Activated CD4-positive, alpha-beta T cell treated with anti-CD3 and anti-CD28 coated beads, Interleukin-2, amount 50 U/mL, for 1 hour (primary cell): ENCODE measurements around the gene PPP6R1.

Source experiments
- DNase-seq: peaks from one replicate; pipeline ENCODE4 v3.0.0-alpha.2; 2020

PPP6R1 gene

DNA sequence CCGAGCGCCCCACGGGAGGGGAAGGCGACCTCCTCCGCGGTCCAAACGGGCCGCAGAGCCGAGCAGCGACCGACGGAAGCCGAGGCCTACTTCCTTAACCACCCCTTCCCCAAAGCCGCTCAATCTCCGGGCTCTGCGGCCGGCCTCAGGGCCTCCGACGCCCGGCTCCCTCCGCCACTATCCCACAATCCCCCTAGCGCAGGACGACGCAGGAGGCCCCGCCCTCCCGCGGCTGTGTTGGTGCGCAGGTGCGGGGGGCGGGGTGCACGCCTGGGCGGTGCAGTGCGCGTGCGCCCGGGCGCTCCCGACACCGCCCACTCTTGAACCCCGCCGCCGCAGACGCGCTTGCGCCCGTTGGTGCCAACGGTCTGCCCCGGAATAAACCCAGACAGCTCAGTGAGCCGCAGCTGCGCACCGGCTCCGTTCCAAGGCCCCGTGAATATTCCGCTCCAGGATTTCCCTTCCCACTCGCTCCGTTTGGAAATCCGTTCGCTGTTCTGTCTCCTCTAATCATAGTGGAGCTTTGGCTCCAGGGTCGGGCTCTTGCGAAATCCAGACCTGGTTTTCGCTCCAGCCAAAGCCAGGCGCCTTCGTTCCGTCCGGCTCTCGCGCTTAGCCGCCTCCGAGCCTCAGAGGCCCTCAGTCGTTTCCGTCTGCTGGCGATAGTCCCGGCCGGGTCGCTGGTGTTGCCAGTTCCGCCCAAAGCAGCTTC lies at the start of gene PPP6R1:
TSS of gene PPP6R1 (minus strand) at position 190 of the 712 bp plus-strand sequence. CDS start 11,914 bp downstream, outside the sequence.
- DNase-seq: peak; percentile 91

DNA sequence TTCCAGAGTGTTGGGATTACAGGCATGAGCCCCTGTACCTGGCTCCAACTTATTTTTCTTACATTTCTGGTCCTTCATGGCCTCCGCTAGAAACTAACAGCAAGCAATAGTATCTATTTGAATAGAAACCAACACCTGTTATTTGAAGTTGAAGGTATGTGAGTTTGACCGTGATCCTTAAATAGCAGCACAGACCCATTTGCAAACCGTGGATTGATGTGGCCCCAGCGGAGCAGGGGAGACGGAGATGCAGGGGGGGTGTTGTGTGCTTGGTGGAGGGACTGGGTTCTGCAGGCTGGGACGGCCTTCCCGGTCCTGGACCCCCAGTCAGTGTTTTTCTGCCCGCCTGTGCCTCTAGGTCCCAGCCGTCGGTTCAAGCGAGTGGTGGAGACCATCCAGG lies 49.5 kb upstream of the PPP6R1 start:
- DNase-seq: no peak

DNA sequence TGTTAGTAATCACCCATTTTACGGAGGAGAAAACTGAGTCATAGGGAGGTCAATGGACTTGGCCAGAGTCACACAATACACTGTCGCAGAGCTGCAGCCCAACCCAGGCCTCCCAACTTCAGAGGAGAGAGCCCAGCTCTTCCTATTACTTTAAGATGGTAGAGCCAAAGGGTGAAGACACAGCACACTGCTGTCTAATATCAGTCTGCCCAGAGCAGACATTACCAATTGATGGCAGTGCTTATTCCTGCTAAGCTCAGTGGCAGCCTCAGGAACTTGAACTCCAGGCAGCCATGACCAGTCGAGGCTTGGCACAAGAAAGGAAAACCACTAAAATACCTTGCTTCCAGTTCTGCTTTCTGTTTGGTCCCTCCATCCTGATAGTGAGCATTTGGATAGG lies 47.9 kb upstream of the PPP6R1 start:
- DNase-seq: no peak

GRCh38 chr19:55305983-55306562 lies 47.3 kb upstream of the PPP6R1 start:
- no peak for DNase-seq

DNA sequence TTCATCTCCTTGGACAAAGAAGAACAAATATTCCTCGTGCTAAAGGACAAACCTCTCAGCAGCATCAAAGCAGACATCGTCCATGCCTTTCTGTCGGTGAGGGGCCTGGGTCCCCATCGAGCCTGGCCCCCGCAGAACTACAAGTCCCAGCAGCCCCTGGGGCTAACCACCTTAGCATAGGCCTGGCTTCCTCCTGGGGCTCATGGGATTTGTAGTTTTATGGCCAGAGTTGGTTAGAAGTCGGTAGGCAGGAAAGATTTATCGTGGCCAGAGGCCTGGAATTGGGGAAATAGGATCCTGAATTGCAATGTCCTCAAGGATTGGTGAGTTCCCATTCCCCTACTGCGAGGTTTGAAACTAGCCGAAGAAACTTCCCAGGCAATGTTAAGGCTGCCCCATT lies 46.7 kb upstream of the PPP6R1 start:
- DNase-seq: peak; percentile 57

DNA sequence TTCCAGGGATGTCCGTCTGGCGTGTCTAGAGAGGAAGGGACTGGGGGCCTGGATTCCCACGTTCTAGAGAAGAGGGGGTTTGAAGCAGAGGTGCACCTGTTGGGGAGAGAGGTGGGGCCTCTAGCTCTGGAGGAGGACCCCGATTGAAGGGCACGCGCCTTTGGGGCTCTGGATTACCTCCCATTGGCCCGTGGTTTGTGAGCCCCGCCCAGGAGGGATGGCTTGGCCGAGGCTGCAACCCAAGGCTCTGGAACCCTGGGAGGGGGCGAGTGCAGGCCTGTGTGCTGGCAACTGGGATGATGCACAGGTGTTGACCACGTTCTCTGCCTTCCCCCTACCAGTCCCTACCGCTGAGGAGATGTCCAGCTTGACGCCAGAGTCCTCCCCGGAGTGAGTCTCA lies 46.2 kb upstream of the PPP6R1 start:
- DNase-seq: no peak

DNA sequence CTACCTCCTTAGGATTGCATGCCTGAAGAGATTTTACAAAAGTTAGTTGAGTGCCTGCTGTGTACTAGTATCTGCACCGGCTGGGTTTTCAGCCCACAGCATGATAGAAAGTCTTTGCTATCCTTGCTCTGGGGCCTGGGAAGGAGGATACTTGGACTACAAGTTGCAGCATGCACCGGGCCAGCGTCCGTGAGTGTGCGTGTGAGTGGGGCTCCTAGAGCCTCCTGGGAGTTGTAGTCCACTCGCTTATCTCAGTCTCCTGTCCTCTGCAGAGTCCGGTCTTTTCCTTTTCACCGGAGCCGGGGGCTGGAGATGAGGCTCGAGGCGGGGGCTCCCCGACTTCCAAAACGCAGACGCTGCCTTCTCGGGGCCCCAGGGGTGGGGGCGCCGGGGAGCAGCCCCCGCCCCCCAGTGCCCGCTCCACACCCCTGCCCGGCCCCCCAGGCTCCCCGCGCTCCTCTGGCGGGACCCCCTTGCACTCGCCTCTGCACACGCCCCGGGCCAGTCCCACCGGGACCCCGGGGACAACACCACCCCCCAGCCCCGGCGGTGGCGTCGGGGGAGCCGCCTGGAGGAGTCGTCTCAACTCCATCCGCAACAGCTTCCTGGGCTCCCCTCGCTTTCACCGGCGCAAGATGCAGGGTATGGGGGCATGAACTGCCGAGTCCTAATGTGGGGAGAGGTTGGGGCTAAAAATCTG lies 45.6 kb upstream of the PPP6R1 start:
- DNase-seq: no peak

- DNase-seq: no peak
Observed at GRCh38 chr19:55303477-55303876, 44.7 kb upstream of the PPP6R1 start.

DNA sequence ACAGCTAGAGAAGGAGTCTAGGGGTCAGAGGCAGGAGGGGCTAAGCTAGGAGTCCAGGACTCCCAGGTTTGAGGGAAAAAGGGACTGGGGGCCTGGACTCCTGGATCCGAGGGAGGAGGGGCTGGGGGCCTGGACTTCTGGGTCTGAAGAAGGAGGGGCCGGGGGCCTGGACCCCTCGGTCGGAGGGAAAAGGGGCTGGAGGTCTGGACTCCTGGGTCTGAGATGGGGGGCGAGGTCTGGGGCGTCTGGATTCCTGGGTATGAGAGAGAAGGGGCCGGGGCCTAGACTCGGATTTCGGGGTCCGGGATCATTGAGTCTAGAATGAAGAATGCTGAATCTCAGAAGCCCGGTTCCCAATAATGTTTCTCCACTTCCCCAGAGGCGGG lies 43.5 kb upstream of the PPP6R1 start:
- DNase-seq: no peak

DNA sequence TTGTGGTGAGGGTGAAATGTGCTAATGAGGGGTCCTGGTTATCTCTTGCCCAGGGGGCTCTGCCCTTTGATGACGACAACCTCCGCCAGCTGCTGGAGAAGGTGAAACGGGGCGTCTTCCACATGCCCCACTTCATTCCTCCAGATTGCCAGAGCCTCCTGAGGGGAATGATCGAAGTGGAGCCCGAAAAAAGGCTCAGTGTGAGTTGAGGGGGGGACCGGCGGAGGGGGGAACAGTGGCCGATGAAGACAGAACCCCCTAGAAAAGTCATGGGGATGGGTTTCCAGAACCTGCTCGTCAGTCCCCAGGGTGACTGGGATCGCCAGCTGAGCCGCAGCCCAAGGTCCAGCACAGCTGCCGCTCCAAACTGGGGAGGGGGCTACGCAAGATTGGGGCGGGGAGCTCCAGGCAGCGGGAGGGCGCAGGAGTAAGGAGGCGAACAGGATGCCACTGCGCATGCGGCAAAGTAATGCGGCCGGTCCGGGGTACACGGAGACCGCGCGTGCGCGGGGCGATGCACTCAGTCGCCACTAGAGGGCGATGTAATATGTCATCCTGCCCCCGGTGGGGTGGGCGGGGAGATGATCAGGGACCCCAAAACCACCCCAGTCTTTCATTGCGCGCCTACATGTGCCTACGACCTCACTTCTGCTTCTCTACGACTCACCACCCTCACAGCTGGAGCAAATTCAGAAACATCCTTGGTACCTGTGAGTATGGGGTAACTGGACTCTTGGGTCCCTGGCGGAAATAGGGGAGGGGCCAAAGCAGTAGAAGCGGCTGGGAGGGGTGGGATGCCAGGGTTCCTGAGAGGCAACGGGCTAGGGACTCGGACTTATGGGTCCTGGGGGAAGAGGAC lies 42.9 kb upstream of the PPP6R1 start:
- peak; percentile 93 for DNase-seq

DNA sequence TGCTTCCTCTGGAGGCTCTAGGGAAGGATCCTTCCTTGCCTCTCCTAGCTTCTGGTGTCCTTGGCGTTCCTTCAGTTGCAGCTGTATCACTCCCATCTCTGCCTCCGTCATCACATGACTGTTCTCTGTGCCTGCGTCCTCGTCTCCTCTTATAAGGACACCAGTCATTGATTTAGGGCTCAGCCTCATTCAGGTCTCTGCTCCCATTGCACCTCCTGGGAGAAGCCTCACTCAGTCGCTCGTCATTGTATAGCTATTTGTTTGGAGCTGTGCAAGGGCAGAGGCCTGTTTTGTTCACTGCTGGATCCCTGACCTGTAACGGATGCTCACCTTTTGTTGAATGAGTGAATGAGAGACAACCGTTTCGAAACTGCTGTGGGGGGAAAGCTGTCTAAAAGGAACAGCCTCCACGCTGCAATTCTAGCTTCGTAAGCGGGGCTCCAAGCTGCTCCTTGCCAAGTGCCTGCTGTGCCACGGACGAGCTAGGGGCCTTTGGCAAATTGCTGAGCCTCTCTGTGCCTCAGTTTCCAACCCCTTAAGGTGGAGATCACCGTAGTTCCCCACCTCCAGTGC lies 42.2 kb upstream of the PPP6R1 start:
- no peak for DNase-seq

DNA sequence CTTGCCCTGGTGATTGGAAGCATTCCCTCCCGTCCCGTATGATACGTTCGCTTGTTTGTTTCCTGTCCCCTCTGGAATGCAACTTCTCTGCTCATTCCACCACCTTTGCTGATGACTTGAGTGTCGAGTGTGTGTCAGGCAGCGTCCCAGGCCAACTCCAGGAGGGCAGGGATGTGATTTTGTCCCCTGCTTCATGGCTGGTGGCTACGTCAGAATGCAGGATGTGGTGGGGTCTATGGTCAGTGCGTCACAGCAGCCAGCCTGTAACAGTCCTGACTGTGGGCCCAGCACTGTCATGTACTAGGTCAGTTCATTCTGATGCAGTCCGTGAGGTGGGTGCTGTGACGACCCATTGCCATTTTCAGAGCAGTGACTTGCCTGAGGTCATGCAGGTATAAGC lies 41.2 kb upstream of the PPP6R1 start:
- no peak for DNase-seq

GRCh38 chr19:55297267-55297666 lies 38.5 kb upstream of the PPP6R1 start:
- no peak for DNase-seq

GRCh38 chr19:55289117-55289796 lies 30.4 kb upstream of the PPP6R1 start:
- no peak for DNase-seq

DNA sequence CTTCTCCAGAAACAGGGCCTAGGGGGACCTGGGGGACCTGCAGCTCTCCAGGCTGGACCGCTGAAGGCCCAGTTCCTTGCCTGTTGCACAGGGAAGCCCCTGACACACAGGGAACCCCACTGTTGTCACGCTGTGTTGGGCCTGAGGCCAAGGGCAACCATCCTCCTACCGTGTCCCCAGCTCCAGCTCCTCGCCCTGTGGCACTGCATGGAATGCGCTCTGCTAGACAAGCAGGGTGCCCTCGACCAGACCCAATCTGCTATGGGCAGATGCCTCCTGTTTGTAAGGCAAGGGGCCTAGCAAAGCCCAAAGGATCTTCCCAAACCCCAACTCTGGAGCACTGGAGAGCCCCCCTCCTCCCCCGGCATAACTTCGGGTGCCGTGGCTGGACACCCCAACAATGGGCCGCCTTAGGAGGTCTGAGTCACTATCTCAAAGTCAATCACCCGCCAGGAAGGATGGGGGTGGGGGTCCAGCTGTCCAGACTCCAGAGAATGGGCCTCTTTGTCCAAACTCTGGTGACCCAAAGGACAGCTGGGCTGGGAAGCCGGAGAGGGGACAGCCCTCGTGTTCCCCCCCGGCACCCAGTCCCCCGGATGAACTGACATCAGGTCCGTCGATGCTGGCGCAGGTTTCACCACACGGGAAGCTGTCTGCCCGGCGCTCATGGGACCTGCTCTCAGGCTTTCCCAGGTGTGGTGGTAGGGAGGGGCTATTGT lies 28.7 kb upstream of the PPP6R1 start:
- no peak for DNase-seq

- DNase-seq: no peak
Observed at GRCh38 chr19:55285229-55285890, 26.5 kb upstream of the PPP6R1 start.

DNA sequence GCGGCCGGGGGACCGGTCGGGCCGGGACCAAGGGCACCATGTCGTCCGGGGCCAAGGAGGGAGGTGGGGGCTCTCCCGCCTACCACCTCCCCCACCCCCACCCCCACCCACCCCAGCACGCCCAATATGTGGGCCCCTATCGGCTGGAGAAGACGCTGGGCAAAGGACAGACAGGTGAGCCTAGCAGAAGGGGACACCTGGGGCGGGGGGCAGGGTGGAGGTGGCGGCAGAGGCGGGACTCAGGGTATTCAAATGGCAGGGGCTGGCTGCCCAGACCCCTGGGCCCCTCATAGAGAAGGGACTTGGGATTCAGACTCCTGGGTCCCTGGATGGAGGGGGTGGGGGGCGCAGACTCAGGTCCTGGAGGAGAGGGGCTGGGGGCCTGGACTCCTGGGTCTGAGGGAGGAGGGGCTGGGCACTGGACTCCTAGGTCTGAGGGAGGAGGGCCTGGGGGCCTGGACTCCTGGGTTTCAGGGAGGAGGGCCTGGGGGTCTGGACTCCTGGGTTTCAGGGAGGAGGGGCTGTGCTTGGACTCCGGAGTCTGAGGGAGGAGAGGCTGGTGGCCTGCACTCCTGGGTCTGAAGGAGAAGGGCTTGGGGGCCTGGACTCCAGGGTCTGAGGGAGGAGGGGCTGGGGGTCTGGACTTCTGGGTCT lies 25.7 kb upstream of the PPP6R1 start:
- DNase-seq: no peak

GRCh38 chr19:55283548-55284377 lies 24.9 kb upstream of the PPP6R1 start, which contains the start of gene BRSK1:
Gene BRSK1 (plus strand): TSS chr19:55283997. CDS start chr19:55284443, 446 bp downstream.
- peak; percentile 48 for DNase-seq
